Measurements from ENCODE around the gene ARV1. TPM values are rescaled to one million over a fixed set of nuclear protein-coding genes. Genes with fewer than 3 reads are reported as not detected.
"Not testable (repeated sequence)": the region's sequence is repeated elsewhere in the genome, so short reads cannot be mapped to it uniquely, and the experiment has no call there.

The ARV1 gene
- total RNA-seq, 4 donors from 2014 or later = 16.6 to 23.4 (median 21.9) TPM

DNA sequence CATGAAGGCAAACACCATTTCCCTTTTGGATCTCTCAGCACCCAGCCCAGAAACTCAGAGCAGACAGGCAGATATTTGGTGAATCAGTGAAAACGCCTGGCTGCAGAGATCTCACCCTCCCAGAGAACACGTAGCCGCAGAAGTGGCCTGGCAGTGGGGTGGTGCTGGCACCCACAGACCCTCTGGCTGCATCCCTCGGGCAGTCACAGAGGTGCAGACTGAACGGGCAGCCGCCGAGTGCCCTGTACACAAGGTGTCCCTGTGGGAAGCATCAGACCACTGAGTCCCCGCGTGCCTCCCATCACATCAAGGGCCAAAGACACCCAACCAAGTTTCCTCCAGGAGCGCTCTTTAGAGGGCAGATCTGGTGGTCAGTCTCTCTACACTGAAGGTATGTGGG is 49.1 kb downstream of the ARV1 start:
- DNase-seq (ENCODE audit: low spot score in 2 of 2) = peak in 1 of 2 donors; percentile 75
- 91 to 96% methylated on average over 10 of the region's 10 CpGs for WGBS, 2 donors
- TF ChIP-seq, protein P1, sequence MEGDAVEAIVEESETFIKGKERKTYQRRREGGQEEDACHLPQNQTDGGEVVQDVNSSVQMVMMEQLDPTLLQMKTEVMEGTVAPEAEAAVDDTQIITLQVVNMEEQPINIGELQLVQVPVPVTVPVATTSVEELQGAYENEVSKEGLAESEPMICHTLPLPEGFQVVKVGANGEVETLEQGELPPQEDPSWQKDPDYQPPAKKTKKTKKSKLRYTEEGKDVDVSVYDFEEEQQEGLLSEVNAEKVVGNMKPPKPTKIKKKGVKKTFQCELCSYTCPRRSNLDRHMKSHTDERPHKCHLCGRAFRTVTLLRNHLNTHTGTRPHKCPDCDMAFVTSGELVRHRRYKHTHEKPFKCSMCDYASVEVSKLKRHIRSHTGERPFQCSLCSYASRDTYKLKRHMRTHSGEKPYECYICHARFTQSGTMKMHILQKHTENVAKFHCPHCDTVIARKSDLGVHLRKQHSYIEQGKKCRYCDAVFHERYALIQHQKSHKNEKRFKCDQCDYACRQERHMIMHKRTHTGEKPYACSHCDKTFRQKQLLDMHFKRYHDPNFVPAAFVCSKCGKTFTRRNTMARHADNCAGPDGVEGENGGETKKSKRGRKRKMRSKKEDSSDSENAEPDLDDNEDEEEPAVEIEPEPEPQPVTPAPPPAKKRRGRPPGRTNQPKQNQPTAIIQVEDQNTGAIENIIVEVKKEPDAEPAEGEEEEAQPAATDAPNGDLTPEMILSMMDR (IDR thresholded peaks at IDR 0.05) = no peak
- intact Hi-C loops (cut with DNase I; ENCODE audit: low total_unique reads) = no loop called here
- no peak overlapping the region for H3K4me3 ChIP-seq (ENCODE audit: low read depth, poor library complexity, severe bottlenecking)

DNA sequence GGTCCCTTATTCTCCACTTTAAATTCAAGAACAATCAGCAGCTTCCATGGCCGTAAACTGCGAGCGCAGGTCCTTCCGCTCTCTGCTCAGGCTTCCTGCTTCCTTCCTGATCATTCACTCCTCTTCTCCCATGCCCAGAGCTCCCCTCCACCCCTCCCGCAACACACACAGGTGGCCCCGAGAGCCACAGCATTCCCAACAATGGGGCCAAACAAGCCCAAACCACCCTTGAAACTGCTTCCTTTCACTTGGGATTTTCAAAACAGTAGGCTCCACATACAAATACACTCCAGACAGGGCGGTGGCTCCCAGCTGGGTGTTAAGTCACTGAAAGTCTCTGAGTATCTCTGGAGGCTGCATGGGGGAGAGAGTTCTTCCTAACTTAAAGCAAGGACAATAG is 49.8 kb downstream of the ARV1 start:
- H3K4me3 ChIP-seq (ENCODE audit: low read depth, poor library complexity, severe bottlenecking) = no peak overlapping the region
- DNase-seq (ENCODE audit: low spot score in 2 of 2) = peak in 1 of 2 donors; percentile 82
- intact Hi-C loops (cut with DNase I; ENCODE audit: low total_unique reads) = no loop called here
- 85 to 90% methylated on average over 7 of the region's 7 CpGs for WGBS, 2 donors
- TF ChIP-seq POLR2A (IDR thresholded peaks at IDR 0.05) = no peak
- TF ChIP-seq, protein P1 (IDR thresholded peaks at IDR 0.05) = no peak

DNA sequence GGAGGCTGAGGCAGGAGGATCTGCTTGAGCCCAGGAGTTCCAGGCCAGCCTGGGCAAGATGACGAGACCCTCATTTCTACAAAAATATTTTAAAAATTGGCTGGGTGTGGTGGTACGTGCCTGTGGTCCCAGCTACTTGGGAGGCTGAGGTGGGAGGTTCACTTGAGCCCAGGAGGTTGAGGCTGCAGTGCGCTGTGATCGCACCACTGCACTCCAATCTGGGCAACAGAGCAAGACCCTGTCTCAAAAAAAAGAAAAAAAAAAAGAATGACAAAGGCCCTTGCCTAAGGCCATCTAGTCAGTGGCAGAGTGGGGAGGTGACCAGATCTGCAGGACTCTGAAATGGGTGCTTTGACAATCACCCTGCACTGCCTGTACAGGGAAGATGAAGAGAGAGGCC is 50.4 kb downstream of the ARV1 start:
- DNase-seq (ENCODE audit: low spot score in 2 of 2) = peak in 1 of 2 donors; percentile 26
- intact Hi-C loops (cut with DNase I; ENCODE audit: low total_unique reads); H3K4me3 ChIP-seq (ENCODE audit: low read depth, poor library complexity, severe bottlenecking): not testable (repeated sequence)
- WGBS, 2 donors = 82 to 98% methylated on average over 4 of the region's 4 CpGs

DNA sequence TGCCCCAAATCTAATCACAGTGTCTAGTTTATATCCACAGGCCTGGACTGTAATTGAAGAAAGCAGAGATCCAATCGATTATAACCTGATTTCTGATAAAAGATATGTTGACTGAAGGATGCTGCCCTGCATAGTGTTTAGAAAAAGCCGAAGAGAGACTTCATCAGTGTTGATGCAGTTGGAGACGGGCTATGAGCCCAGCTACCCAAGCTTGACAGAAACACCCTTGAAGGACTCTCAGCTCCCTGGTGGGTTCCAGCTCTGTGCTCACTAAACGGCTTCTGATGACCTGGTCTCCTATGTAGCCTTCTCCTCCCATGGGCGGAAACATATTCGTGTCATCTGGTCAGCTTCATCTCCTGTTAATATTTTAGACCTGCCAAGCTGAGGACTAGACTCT is 50.9 kb downstream of the ARV1 start:
- intact Hi-C loops (cut with DNase I; ENCODE audit: low total_unique reads) = no loop called here
- TF ChIP-seq, protein P1 (IDR thresholded peaks at IDR 0.05) = no peak
- no peak for TF ChIP-seq POLR2A (IDR thresholded peaks at IDR 0.05)
- H3K4me3 ChIP-seq (ENCODE audit: low read depth, poor library complexity, severe bottlenecking) = no peak overlapping the region
- WGBS, 2 donors = 89 to 91% methylated on average over 6 of the region's 6 CpGs
- DNase-seq (ENCODE audit: low spot score in 2 of 2) = peak in 1 of 2 donors; percentile 6

DNA sequence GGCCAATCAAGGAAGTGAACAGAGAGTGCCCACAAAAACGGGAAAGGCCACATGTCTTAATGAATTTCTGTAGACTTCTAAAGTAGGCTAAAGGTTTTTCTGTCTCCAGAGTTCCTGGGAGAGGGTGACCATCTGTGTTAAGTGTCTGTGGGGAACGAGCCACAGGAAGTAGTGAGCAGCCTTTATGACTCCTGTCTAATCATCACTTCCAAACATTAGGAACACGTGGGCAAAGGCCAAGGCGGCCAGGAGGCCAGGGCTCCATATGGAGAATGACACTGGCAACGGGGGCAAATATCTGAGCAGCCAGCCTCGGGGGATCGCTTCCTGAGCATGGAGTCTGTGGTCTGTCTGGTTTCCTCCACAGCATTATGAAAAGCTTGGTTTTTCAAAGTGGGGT is 54.1 kb downstream of the ARV1 start:
- peak in 1 of 2 donors; percentile 45 for DNase-seq (ENCODE audit: low spot score in 2 of 2)
- no peak for TF ChIP-seq POLR2A (IDR thresholded peaks at IDR 0.05)
- TF ChIP-seq, protein P1 (IDR thresholded peaks at IDR 0.05) = no peak
- 54 to 62% methylated on average over 7 of the region's 7 CpGs for WGBS, 2 donors
- H3K4me3 ChIP-seq (ENCODE audit: low read depth, poor library complexity, severe bottlenecking) = no peak overlapping the region
- intact Hi-C loops (cut with DNase I; ENCODE audit: low total_unique reads) = no loop called here

DNA sequence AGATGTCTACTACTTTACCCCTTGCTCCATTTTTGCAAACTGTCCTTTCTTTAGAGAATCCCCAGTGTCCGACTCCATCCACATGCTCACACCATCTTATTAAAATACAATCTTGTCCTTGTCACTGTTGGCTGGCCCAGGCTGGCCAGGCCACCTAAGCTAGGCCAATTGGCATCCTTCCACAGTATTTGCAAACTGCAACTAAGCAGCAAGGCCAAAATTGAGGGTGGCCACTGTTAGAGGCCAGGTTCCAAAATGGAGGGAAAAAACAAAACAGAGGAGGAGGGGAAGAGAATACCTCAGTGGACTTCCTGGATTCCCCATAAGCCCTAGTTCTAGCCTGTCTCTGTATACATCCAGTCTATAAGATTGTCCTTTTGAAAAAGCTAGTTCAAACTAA is 56.9 kb downstream of the ARV1 start:
- 80 to 97% methylated on average over 1 of the region's 1 CpG for WGBS, 2 donors
- intact Hi-C loops (cut with DNase I; ENCODE audit: low total_unique reads) = no loop called here
- peak in 1 of 2 donors; percentile 13 for DNase-seq (ENCODE audit: low spot score in 2 of 2)
- no peak overlapping the region for H3K4me3 ChIP-seq (ENCODE audit: low read depth, poor library complexity, severe bottlenecking)
- no peak for TF ChIP-seq POLR2A (IDR thresholded peaks at IDR 0.05)
- TF ChIP-seq, protein P1 (IDR thresholded peaks at IDR 0.05) = no peak
